Kidney (tissue), 14 donors: ENCODE data around the gene BACH1. TPM values are rescaled to one million over a fixed set of nuclear protein-coding genes. Genes with fewer than 3 reads are reported as not detected.
"Not testable (repeated sequence)": the region's sequence is repeated elsewhere in the genome, so short reads cannot be mapped to it uniquely, and the experiment has no call there.

Source experiments
- DNase-seq, 5 donors: peaks; one replicate each; pipeline ENCODE4 v3.0.0-alpha.2; 2013 to 2020
- FAIRE-seq: peaks from 2 replicates; lab custom pipeline; 2012; peaks lifted over from hg19 to GRCh38; lab: Jason Lieb, UNC
- H3K27ac ChIP-seq, 2 donors: one replicate each; pipeline ENCODE4 v1.7.0; 2013; ENCODE audit warnings: low read depth in 2 of 2, low read length in 2 of 2, inconsistent platforms in 1 of 2
- H3K27me3 ChIP-seq: one replicate; pipeline ENCODE4 v1.7.1; 2013; ENCODE audit warnings: low read length, inconsistent platforms; ENCODE audit not compliant: control insufficient read depth, insufficient read depth
- H3K36me3 ChIP-seq, 3 donors: one replicate each; pipeline versions ENCODE4 v1.7.0 to v1.7.1; 2013; ENCODE audit warnings: low read length in 3 of 3, control low read depth in 1 of 3, inconsistent platforms in 1 of 3; ENCODE audit not compliant: insufficient read depth in 3 of 3, control insufficient read depth in 2 of 3
- H3K4me1 ChIP-seq, 3 donors: one replicate each; pipeline versions ENCODE4 v1.7.0 to v1.7.1; 2013; ENCODE audit warnings: low read length in 3 of 3, inconsistent platforms in 1 of 3, low read depth in 1 of 3; ENCODE audit not compliant: control insufficient read depth in 2 of 3, insufficient read depth in 2 of 3
- H3K4me3 ChIP-seq, 3 donors: one replicate each; pipeline versions ENCODE4 v1.7.0 to v1.8.1; 2013; ENCODE audit warnings: low read length in 3 of 3, control low read depth in 1 of 3, inconsistent platforms in 1 of 3
- H3K9ac ChIP-seq, 3 donors: one replicate each; pipeline versions ENCODE4 v1.7.0 to v1.7.1; 2013; ENCODE audit warnings: low read length in 3 of 3, control low read depth in 1 of 3, inconsistent platforms in 1 of 3
- H3K9me3 ChIP-seq, 3 donors: one replicate each; pipeline versions ENCODE4 v1.7.0 to v1.7.1; 2013; ENCODE audit warnings: low read length in 3 of 3, control low read depth in 1 of 3, inconsistent platforms in 1 of 3; ENCODE audit not compliant: control insufficient read depth in 2 of 3, insufficient read depth in 1 of 3
- intact Hi-C: fragments of 100-400 bp; cut with DNase I; formaldehyde crosslinking; loops from one replicate; pipeline ENCODE4 v1.11.1; 2022
- polyA plus RNA-seq: library from polyadenylated mRNA; stranded (reverse); fragments of 350-450 nt; fragmentation: Illumina TruSeq; extraction: RNeasy Lipid Tissue Mini Kit (QIAGEN cat#74804); gene quantifications from one replicate; pipeline ENCODE4 v1.2.3, GENCODE V29; 2014; ENCODE audit warnings: low read depth, low replicate concordance; ENCODE audit not compliant: insufficient read depth
- total RNA-seq: library from RNA; stranded (reverse); fragmentation: NEBNext Ultra II Directional; extraction: Animal tissue kit (Norgen Biotek cat#: 25700); gene quantifications from one replicate; pipeline ENCODE4 v1.2.1, GENCODE V29; 2021
- TF ChIP-seq, protein P1 (sequence below): IDR thresholded peaks from 3 replicates; pipeline ENCODE4 v1.5.1; 2012; ENCODE audit warnings: mild to moderate bottlenecking, moderate library complexity, borderline replicate concordance; ENCODE audit not compliant: insufficient read depth; ENCODE audit errors: extremely low read depth
- donor health status: control.
- donor health status: control.
- donor health status: control.
- donor health status: control.
- donor health status: control.
- donor health status: DM: yes; HTN: yes; CAD: no.
- donor health status: Normal renal cell carcinoma (clear cell type).

Gene BACH1
- total and polyA plus RNA-seq, 2 donors from 2014 or later, result 5.6 to 85.1 TPM

DNA sequence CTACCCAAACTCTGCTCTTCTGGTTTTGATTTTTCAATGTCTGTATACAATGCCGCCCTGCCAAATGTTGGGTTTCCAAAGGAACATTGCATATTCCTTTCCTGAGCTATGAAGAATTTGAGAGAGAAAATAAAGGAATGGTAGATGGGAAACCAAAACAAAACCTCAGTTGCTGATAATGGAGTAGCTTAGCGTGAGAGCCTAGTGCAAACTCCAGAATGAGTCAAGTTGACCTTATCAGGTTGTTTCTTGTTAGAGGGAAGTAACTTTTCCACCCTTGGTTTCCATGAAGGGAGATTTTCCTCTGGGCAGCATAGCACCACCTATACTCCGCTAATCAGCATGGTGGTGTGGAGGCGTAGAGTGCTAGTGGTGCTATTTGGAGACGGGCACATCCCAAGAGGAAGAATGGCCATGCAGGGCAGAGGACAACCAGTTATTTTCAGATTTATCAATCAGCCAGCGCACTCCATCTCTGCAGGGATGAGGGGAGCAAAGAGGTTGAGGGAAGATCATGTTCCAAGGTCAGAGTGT, 51.6 kb downstream of the BACH1 start:
- peaks cover 0 to 15% (median 13%) of the 10 kb centered on the region in 3 donors for H3K4me1 ChIP-seq
- FAIRE-seq, result no peak
- H3K27ac ChIP-seq, result no peak overlapping the region

DNA sequence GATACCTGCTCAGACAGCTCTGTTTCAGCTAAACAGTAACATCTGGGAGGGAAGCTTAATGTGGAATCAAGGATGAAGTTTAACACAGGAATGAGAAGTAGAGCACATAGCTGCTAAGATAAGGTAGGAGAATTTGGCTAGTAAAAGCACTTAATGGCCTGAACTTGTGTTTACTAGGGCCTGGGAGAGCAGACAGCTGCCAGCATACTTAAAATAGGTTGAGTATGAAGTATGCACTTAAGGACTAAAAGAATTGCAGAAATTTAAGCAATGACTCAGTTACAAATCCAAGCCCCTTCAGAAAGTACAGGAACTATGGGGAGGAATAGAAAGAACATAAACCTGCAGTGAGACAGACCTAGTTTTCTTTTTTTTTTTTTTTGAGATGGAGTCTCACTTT, 53.0 kb downstream of the BACH1 start:
- H3K4me3 ChIP-seq, result no peak overlapping the region
- no peaks in the 10 kb centered on the region for H3K9me3 ChIP-seq
- no peak for DNase-seq
- intact Hi-C loops, result loop anchor here (10.0 kb wide), 1 partner anchor 187 kb away; no protein-coding TSS in a partner anchor
- peaks cover 0 to 10% (median 5%) of the 10 kb centered on the region in 3 donors for H3K4me1 ChIP-seq
- TF ChIP-seq, protein P1, sequence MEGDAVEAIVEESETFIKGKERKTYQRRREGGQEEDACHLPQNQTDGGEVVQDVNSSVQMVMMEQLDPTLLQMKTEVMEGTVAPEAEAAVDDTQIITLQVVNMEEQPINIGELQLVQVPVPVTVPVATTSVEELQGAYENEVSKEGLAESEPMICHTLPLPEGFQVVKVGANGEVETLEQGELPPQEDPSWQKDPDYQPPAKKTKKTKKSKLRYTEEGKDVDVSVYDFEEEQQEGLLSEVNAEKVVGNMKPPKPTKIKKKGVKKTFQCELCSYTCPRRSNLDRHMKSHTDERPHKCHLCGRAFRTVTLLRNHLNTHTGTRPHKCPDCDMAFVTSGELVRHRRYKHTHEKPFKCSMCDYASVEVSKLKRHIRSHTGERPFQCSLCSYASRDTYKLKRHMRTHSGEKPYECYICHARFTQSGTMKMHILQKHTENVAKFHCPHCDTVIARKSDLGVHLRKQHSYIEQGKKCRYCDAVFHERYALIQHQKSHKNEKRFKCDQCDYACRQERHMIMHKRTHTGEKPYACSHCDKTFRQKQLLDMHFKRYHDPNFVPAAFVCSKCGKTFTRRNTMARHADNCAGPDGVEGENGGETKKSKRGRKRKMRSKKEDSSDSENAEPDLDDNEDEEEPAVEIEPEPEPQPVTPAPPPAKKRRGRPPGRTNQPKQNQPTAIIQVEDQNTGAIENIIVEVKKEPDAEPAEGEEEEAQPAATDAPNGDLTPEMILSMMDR, result no peak
- H3K36me3 ChIP-seq, result peaks cover 0 to 3% (median 3%) of the 10 kb centered on the region in 3 donors
- no peak overlapping the region for H3K27ac ChIP-seq
- no peak overlapping the region for H3K9ac ChIP-seq
- H3K27me3 ChIP-seq, result no peaks in the 10 kb centered on the region
- FAIRE-seq, result no peak

More for the DNA sequence above, 51.6 kb downstream of the BACH1 start:
- TF ChIP-seq, protein P1, result no peak
- intact Hi-C loops, result loop anchor here (10.0 kb wide), 1 partner anchor 186 kb away; no protein-coding TSS in a partner anchor
- no peaks in the 10 kb centered on the region for H3K9me3 ChIP-seq
- no peak overlapping the region for H3K9ac ChIP-seq
- no peaks in the 10 kb centered on the region for H3K27me3 ChIP-seq
- H3K36me3 ChIP-seq, result peaks cover 0 to 3% (median 3%) of the 10 kb centered on the region in 3 donors
- H3K4me3 ChIP-seq, result no peak overlapping the region
- no peak for DNase-seq

DNA sequence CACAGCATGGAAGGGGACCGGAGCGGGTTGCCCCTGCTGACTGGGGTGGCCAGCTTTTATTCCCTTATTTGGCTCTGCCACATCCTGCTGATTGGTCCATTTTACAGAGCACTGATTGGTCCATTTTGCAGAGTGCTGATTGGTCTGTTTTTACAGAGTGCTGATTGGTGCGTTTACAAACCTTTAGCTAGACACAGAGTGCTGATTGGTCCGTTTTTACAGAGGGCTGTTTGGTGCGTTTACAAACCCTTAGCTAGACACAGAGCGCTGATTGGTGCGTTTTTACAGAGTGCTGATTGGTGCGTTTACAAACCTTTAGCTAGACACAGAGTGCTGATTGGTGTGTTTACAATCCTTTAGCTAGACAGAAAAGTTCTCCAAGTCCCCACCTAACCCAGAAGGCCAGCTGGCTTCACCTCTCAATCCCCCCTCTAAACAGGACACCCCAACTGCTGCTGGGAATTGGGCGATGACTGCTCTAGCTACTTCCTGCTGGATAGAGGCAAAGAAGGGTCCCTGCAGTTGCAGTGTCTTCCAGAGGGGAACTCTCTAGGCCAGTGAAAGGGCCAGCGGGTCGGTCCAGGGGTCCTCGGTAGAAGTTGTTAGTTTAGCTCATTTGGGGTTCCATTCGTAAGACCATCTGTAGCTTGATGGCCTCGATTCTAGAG, 56.5 kb downstream of the BACH1 start:
- H3K27me3 ChIP-seq, DNase-seq, H3K36me3 ChIP-seq, H3K9ac ChIP-seq, H3K9me3 ChIP-seq, H3K27ac ChIP-seq, H3K4me1 ChIP-seq, H3K4me3 ChIP-seq, FAIRE-seq: not testable (repeated sequence)
- intact Hi-C loops, result loop anchor here (10.0 kb wide), 1 partner anchor 190 kb away; no protein-coding TSS in a partner anchor

DNA sequence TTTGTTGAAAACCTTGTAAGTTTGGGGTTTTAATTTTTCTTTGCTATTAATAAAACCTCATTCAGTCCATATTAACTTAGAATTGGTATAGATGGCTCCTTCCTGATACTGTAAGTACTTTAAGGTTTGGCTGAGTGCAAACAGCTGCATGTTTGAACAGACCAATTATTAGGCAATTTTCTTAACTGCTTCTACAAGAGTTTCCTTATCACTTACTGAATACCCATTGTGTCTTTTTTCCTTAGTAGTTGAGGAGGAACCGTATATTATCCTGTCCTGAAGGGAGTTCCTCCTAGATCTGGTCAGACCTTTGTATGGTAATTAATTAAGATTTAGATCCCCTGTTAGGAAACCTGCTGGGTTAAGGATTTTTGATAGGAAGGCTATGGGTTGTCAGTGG, 57.6 kb downstream of the BACH1 start:
- not testable (repeated sequence) for H3K4me3 ChIP-seq, FAIRE-seq, H3K4me1 ChIP-seq, H3K9me3 ChIP-seq, DNase-seq, H3K27ac ChIP-seq, H3K27me3 ChIP-seq, H3K9ac ChIP-seq, H3K36me3 ChIP-seq
- intact Hi-C loops, result loop anchor here (10.0 kb wide), 1 partner anchor 191 kb away; no protein-coding TSS in a partner anchor

DNA sequence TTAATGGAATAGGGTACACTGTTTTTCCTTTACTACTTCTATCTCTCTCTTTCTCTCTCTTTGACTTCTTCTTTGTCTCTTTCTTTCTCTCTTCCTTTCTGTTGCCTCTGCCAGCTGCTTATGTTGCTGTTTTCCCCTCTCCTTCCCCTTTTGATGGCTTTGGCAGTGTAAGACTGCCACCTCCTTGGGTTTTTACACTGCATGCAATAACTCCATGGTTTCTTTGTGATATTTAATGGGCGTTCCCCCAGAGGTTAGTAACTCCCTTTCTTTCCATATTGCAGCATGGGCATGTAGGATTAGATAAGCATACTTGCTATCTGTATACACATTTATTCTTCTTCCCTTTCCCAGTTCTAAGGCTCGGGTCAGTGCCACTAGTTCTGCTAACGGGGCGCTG, 58.1 kb downstream of the BACH1 start:
- H3K4me1 ChIP-seq, DNase-seq, H3K27me3 ChIP-seq, H3K4me3 ChIP-seq, FAIRE-seq, H3K9ac ChIP-seq, H3K36me3 ChIP-seq, H3K9me3 ChIP-seq, H3K27ac ChIP-seq: not testable (repeated sequence)
- intact Hi-C loops, result loop anchor here (10.0 kb wide), 1 partner anchor 192 kb away; no protein-coding TSS in a partner anchor
